Endothelial cell (in vitro differentiated cells): Measurements from ENCODE around the gene TMEM176B. TPM values are rescaled to one million over a fixed set of nuclear protein-coding genes. Genes with fewer than 3 reads are reported as not detected.

ENCODE experiments used
- DNase-seq: peaks from one replicate; pipeline ENCODE4 v3.0.0; 2021; ENCODE audit warnings: low spot score
- H3K27ac Mint-ChIP-seq: one replicate; pipeline ENCODE4 v1.8.0; 2021; ENCODE audit warnings: mixed read lengths, inconsistent platforms; ENCODE audit not compliant: unreplicated experiment
- H3K27me3 Mint-ChIP-seq: one replicate; pipeline ENCODE4 v1.8.0; 2021; ENCODE audit warnings: mild to moderate bottlenecking, moderate library complexity, mixed read lengths, inconsistent platforms; ENCODE audit not compliant: unreplicated experiment
- H3K36me3 Mint-ChIP-seq: one replicate; pipeline ENCODE4 v1.8.0; 2021; ENCODE audit warnings: mild to moderate bottlenecking, low read depth, mixed read lengths, inconsistent platforms; ENCODE audit not compliant: unreplicated experiment
- H3K4me1 Mint-ChIP-seq: one replicate; pipeline ENCODE4 v1.8.0; 2021; ENCODE audit warnings: mild to moderate bottlenecking, mixed read lengths, inconsistent platforms; ENCODE audit not compliant: unreplicated experiment
- H3K4me3 Mint-ChIP-seq: one replicate; pipeline ENCODE4 v1.8.0; 2021; ENCODE audit warnings: mild to moderate bottlenecking, mixed read lengths, inconsistent platforms; ENCODE audit not compliant: unreplicated experiment
- H3K9me3 Mint-ChIP-seq: one replicate; pipeline ENCODE4 v1.8.0; 2021; ENCODE audit warnings: mixed read lengths, inconsistent platforms; ENCODE audit not compliant: unreplicated experiment
- CTCF ChIP-seq: fragments of 200-600 bp; sonication (generic); IDR thresholded peaks from one replicate; pipeline ENCODE4 v1.5.0; 2021; ENCODE audit warnings: antibody characterized with exemption; ENCODE audit not compliant: unreplicated experiment
- total RNA-seq: library from RNA; stranded (reverse); fragmentation: NEBNext Ultra II Directional; extraction: Animal tissue kit (Norgen Biotek cat#: 25700); gene quantifications from one replicate; pipeline ENCODE4 v1.2.1, GENCODE V29; 2021; ENCODE audit not compliant: unreplicated experiment

TMEM176B gene
- total RNA-seq, 1 donor from 2014 or later = 1.4 TPM

GRCh38 chr7:150806863-150807262, 6.7 kb upstream of the TMEM176B start:
- H3K4me1 Mint-ChIP-seq = peaks cover 6% of the 10 kb centered on the region
- no peak for DNase-seq
- no peak overlapping the region for H3K27ac Mint-ChIP-seq
- no peak for TF ChIP-seq CTCF
- H3K4me3 Mint-ChIP-seq = no peak overlapping the region
- H3K36me3 Mint-ChIP-seq = peaks cover 12% of the 10 kb centered on the region
- peaks cover 11% of the 10 kb centered on the region for H3K27me3 Mint-ChIP-seq
- H3K9me3 Mint-ChIP-seq = no peaks in the 10 kb centered on the region

DNA sequence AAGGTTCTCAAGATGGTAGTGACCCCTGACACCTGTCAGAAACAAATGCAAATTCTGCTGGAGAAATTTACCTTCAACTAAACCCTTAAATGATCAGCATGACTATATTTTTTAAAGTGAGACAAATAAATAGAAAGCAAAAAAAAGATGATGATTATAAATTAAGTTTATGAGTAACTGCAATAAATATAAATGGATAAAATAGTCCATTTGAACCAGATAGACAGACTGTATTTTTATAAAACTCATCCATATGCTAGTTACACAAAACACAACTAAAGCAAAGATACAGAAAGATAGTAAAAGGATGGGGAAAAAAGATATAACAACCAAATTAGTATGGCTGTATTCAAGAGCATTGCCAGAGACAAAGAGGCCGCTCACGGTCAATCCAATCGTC, 6.3 kb upstream of the TMEM176B start:
- H3K27me3 Mint-ChIP-seq = peaks cover 14% of the 10 kb centered on the region
- H3K36me3 Mint-ChIP-seq = peaks cover 12% of the 10 kb centered on the region
- H3K4me3 Mint-ChIP-seq = no peak overlapping the region
- H3K4me1 Mint-ChIP-seq = peaks cover 6% of the 10 kb centered on the region
- TF ChIP-seq CTCF = no peak
- H3K9me3 Mint-ChIP-seq = no peaks in the 10 kb centered on the region
- no peak for DNase-seq
- H3K27ac Mint-ChIP-seq = no peak overlapping the region

GRCh38 chr7:150805864-150806263, 5.7 kb upstream of the TMEM176B start:
- Mint-ChIP-seq H3K36me3 (peaks cover 12% of the 10 kb centered on the region), H3K27me3 (peaks cover 17% of the 10 kb centered on the region), H3K27ac (no peak overlapping the region), H3K9me3 (no peaks in the 10 kb centered on the region), H3K4me1 (peaks cover 6% of the 10 kb centered on the region), H3K4me3 (no peak overlapping the region)
- DNase-seq = no peak
- no peak for TF ChIP-seq CTCF

GRCh38 chr7:150804802-150805201, 4.6 kb upstream of the TMEM176B start:
- TF ChIP-seq CTCF = no peak
- Mint-ChIP-seq H3K4me1 (peaks cover 6% of the 10 kb centered on the region), H3K27me3 (peaks cover 14% of the 10 kb centered on the region)

DNA sequence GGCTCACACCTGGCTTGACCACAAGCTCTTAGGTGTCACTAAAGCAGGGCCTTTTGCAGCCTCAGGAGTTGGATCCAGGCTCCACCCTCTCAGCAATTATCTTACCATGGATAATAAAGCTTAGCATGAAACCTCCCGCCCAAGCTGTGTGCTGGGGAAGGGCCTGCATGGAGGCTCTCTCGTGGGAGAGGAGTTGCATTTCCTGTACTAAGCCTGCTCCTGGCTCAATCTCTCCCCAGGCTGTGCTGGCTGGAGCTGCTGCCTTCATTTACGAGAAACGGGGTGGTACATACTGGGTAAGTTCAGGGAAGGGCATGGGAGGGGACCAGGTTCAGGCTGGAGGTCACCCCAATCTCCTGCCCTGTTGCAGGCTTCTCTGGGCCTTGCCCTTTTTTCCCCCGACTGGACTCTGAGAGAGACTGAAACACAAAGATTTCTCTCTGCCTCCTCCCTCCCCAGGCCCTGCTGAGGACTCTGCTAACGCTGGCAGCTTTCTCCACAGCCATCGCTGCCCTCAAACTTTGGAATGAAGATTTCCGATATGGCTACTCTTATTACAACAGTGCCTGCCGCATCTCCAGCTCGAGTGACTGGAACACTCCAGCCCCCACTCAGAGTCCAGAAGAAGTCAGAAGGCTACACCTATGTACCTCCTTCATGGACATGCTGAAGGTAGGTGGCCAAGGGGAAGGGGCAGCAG, 3.1 kb upstream of the TMEM176B start:
- H3K36me3 Mint-ChIP-seq = peaks cover 12% of the 10 kb centered on the region
- no peak overlapping the region for H3K4me3 Mint-ChIP-seq
- H3K27ac Mint-ChIP-seq = no peak overlapping the region
- H3K4me1 Mint-ChIP-seq = peaks cover 10% of the 10 kb centered on the region
- DNase-seq = no peak
- peaks cover 17% of the 10 kb centered on the region for H3K27me3 Mint-ChIP-seq
- H3K9me3 Mint-ChIP-seq = no peaks in the 10 kb centered on the region
- no peak for TF ChIP-seq CTCF

More at GRCh38 chr7:150804802-150805201, 4.6 kb upstream of the TMEM176B start:
- DNase-seq = no peak
- H3K4me3 Mint-ChIP-seq = no peak overlapping the region
- H3K27ac Mint-ChIP-seq = no peak overlapping the region
- H3K9me3 Mint-ChIP-seq = no peaks in the 10 kb centered on the region
- H3K36me3 Mint-ChIP-seq = peaks cover 12% of the 10 kb centered on the region
